NCI-H82 (cell line): Measurements from ENCODE around the gene PSMB2.
"Not testable (repeated sequence)": the region's sequence is repeated elsewhere in the genome, so short reads cannot be mapped to it uniquely, and the experiment has no call there.

Source experiments
- DNase-seq: peaks from one replicate; lab custom pipeline; 2025; lab: John Stamatoyannopoulos, UW

PSMB2 gene

DNA sequence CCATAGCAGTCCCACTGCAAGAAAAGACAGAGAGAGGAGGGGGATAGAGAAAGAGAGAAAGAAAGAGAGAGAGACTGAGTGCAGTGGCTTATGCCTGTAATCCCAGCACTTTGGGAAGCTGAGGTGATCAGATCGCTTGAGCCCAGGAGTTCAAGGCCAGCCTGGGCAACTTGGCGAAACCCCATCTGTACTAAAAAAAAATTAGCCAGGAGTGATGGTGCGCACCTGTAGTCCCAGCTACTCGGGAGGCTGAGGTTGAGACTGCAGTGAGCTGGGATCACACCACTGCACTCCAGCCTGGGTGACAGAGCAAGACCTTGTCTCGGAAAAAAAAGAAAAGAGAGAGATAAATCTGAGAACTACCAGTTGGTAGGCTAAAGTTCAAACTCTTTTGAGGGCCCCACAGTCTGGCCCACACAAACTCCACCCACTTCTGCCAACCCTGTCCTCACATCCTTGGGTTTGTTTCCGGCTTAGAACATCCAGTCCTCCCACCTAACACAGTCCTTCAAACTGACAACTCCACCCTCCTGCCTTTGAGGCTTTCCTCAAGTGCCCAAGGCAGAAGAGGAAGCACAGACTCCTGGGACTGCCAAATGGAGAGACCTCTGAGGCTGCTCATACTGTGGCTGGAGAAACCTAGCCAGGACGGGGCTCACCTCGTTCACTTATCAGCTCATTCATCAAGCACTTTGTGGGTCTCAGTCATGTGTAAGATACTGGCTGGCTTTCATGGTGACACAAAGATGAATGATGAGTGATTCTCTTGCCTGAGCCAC lies 48.1 kb downstream of the PSMB2 start:
- no peak for DNase-seq

DNA sequence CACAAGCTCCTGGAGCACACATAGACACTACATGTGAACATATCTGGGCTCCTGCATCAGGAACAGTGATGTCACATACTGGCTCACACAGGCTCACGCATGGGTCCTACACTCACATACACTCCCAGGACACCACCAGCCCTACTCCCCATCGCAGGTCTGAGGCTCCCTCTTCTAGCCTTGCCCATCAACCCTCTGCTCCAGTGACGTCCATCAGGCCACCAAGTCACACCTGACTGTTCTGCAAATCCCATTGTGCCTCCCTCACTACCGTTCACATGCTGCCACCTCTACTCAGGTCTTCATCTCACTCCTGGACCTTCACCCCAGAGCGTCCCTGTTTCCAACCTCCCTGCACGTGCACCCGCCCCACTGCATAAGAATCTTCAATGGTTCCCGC lies 50.1 kb downstream of the PSMB2 start:
- no peak for DNase-seq

DNA sequence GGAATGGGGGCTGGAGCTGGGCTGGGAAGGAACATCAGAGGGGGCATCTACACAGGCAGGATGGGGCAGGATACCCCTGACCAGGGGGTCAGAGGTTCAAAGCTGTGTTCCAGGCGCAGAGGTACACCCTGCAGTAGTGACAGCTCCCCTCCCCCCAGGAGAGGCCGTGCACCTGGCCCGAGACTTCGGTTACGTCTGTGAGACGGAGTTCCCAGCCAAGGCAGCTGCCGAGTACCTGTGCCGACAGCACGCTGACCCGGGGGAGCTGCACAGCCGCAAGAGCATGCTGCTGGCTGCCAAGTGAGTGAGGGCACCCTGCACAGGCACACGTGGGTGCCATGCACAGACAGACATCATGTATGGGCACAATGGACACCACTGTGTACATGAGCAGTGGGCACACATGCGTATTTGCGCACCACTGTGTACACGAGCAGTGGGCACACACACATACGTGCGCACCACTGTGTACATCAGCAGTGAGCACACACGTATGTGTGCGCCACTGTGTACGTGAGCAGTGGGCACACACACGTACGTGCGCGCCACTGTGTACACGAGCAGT lies 50.8 kb downstream of the PSMB2 start:
- DNase-seq = no peak

DNA sequence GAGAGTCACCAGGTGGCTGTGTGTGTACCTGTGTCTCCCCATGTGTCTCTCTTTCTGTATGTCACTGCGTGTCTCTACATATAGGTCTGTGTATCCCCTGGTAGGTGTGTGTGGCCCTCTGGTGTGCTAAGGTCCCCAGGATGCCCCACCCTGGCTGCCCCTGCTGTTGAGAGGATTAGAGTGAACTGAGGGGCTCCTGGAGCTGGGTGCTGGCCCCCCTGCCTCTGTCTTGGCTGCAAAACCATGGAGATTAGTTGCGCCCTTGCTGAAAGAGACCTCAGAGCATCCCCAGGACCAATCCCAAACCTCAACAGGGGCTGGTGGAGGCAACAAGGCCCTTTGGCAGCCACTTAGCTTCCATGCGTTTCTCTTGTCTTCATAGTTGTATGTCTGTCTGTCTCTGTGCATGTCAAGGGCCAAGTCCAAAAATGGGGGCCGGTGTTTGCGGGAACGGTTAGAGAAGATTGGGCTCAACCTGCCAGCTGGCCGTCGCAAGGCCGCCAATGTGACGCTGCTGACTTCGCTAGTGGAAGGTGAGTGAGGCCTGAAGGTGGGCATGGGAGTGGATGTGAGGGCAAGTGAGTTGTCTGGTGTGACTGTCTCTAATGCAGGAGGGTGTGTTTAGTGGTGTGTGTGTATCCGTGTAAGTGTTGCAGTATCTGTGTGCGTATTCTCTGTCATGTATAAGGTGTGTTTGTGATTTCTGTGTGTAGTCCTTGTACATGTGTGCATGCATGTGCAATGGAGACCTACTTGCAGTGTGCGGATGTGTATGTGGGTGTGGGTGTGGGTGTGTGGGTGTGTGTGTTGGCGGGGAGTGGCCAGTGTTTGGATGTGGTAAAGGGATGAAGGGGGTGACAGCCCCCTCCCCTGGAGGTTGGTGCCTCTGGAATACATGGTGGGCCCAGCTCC lies 51.6 kb downstream of the PSMB2 start:
- no peak for DNase-seq

DNA sequence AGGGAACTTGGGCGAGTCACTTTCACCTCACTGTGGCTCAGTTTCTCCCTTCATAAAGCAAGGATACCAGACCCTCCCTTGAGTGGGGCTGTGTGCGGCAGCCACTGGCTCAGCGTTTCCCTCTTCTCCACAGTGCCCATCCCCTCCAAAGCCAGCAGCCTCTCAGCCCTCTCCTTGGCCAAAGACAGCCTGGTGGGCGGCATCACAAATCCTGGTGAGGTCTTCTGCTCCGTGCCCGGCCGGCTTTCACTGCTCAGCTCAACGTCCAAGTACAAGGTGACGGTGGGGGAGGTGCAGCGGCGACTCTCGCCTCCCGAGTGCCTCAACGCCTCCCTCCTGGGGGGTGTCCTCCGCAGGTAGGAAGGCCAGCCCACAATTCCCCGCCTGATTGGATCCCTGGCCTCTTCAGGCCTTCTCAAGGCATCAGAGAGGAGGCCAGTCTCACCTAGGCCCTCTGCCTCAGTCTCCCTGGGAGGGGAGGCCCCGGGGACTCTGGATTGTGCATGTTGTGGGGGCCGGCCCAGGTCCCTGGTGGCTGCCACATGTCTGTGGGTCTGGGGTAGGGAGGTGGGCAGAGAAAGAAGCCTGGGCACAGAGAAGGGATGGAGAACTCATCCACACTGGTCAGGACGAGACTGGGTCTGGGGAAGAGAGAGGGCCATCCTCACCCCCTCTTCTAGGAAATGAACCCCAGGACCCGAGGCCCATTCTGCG lies 53.0 kb downstream of the PSMB2 start:
- no peak for DNase-seq

DNA sequence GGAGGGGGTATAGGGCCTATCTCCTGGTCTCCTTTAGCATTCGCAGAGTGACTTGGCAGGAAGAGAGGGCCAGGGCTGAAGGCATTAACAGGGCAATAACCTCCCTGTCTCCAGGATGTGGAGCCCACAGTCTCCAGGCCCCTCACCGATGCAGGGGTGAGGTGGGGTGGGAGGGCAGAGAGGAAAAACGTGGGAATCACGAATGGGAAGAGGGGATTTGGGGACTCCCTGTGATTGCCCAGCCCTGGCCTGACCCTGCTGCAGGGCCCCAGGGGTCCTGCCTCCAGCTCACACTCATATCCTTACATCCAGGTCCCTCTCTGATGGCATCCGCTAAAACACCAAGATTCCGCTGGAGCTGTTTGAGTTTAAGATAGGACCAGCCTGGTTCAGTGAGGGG lies 53.6 kb downstream of the PSMB2 start:
- no peak for DNase-seq

DNA sequence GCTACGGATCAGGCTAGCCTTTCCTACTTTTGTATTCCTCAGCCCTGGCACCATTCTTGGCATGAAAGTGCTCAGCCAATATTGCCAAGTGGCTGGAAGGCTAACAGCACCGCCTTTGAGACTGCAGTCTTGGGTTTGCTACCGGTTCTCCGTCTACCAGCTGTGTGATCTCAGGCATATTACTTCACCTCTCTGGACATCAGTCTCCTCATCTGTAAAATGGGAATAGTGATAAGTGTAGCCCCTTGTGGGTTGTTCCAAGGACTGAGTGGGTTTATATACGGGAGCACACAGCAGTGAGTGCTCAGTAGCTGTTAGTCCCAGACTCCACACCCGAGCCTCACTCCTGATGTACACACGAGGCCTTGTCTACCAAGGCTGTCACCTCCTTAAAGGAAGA lies 54.5 kb downstream of the PSMB2 start:
- no peak for DNase-seq

DNA sequence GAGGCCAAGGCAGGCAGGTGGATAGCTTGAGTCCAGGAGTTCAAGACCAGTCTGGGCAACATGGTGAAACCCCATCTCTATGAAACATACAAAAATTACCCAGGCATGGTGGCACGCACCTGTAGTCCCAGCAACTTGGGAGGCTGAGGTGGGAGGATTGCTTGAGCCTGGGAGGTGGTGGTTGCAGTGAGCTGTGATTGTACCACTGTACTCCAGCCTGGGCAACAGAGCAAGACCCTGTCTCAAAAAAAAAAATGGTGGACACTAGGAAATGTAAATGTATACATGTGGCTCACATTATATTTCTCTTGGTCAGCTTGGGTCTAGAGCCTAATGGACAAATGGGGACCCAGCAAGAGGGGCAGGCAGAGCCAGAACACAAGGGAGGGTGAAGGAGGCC lies 55.5 kb downstream of the PSMB2 start:
- DNase-seq = not testable (repeated sequence)

DNA sequence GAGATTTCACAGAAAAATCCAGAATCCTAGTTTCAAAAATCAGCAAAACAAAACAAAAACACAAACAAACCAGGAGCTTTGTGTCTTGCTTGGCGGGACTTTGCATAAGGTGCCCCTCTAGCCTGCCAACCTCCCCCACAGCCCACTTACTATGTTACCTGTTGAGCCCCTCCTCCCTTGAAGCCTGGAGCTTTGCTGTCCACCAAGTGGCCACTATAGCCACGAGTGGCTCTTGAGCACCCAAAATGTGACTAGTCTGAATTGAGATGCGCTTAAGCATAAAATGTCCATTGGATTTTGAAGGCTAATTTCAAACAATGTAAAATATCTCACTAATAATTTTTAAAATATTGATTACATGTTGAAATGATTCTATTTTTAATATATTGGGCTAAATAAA lies 56.0 kb downstream of the PSMB2 start:
- no peak for DNase-seq

DNA sequence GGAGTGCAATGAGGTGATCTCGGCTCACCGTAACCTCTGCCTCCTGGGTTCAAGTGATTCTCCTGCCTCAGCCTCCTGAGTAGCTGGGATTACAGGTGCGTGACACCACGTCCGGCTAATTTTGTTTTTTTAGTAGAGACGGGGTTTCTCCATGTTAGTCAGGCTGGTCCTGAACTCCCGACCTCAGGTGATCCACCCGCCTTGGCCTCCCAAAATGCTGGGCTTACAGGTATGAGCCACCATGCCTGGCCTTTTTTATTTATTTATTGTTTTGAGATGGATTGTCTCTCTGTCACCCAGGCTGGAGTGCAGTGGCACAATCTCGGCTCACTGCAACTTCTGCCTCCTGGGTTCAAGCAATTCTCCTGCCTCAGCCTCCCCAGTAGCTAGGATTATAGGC lies 59.7 kb downstream of the PSMB2 start:
- DNase-seq = not testable (repeated sequence)

DNA sequence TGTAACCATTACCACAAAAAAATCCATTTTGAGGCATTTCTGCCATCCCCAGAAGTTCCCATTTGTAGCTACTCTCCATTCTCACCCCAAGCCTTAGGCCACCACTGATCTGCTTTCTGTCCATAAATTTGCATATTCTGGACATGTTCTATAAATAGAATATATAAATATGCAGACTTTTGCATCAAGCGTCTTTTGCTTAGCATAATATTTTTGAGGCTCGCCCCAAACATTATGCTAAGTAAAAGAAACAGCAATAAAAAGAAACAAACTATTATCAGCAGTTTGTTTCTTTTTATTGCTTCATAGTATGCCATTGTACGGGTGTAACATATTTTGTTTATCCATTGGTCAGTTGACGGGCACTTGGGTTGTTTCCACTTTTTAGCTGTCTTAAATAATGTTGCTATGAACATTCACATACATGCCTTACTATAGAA lies 60.4 kb downstream of the PSMB2 start:
- no peak for DNase-seq

DNA sequence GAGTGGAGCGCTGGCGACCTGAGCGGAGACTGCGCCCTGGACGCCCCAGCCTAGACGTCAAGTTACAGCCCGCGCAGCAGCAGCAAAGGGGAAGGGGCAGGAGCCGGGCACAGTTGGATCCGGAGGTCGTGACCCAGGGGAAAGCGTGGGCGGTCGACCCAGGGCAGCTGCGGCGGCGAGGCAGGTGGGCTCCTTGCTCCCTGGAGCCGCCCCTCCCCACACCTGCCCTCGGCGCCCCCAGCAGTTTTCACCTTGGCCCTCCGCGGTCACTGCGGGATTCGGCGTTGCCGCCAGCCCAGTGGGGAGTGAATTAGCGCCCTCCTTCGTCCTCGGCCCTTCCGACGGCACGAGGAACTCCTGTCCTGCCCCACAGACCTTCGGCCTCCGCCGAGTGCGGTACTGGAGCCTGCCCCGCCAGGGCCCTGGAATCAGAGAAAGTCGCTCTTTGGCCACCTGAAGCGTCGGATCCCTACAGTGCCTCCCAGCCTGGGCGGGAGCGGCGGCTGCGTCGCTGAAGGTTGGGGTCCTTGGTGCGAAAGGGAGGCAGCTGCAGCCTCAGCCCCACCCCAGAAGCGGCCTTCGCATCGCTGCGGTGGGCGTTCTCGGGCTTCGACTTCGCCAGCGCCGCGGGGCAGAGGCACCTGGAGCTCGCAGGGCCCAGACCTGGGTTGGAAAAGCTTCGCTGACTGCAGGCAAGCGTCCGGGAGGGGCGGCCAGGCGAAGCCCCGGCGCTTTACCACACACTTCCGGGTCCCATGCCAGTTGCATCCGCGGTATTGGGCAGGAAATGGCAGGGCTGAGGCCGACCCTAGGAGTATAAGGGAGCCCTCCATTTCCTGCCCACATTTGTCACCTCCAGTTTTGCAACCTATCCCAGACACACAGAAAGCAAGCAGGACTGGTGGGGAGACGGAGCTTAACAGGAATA lies 64.0 kb downstream of the PSMB2 start:
- no peak for DNase-seq

DNA sequence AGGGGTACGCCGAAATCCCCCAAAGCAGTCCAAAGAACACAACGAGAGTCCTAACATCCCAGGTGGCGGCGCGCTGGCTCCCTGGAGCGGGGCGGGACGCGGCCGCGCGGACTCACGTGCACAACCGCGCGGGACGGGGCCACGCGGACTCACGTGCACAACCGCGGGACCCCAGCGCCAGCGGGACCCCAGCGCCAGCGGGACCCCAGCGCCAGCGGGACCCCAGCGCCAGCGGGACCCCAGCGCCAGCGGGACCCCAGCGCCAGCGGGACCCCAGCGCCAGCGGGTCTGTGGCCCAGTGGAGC lies 64.6 kb downstream of the PSMB2 start:
- DNase-seq = not testable (repeated sequence)

DNA sequence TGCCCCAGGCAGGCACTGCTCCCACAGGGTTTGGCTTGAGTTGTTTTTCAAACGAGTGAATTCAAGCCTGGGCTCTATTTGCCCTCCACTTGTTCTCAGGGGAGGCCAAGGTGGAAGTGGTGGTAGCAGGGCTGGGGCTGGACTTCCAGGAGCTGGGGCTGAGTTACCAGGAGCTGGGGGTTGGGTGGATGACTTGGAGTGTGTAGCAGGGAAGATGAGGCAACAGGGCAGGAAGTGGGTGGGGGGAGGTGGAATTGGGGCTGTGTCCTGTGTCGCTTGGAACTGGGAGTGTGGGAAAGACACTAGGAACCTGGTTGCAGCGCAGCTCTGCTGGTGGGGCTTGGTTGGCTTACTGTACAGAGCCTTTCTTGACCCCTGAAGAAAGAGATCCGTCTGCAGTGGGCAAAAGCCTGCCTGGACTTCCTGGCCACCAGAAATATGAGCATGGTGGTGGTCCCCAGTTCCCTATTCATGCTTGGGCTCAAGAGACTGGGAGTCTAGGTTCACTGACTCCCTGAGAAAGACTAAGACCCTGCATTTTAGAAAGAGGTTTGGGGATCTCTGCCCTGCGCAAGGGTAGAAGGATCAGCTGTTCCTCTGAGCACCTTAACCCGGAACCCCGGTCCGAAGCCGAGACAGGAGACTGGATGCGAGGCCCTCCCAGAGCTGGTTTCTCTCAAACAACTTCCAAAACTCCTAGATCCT lies 65.1 kb downstream of the PSMB2 start:
- no peak for DNase-seq

DNA sequence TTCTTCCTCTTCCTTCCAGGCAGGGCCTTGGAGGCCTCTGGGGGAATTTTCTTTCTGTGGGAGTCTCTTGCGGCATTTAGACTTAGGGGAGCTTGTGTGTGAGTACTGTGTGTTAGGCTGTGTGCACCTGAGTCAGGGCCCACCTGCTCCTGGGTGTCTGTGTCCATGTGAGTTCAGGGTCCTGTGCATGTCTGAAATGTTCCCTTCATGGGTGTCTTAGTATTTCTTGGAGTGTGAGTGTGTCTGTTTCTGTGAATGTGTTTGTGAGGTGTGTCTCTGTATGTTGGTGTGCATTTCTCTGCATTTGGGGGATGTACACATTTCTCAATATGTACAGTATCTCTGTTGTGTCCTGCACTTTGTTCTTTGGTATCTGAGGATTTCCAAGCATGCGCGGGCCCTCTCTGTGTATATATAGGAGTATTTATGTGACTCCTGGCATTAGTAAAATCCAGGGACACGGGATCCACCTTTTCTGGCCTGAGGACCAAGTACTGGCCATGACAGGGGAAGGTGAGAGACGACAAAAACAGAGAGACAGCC lies 65.8 kb downstream of the PSMB2 start:
- no peak for DNase-seq

DNA sequence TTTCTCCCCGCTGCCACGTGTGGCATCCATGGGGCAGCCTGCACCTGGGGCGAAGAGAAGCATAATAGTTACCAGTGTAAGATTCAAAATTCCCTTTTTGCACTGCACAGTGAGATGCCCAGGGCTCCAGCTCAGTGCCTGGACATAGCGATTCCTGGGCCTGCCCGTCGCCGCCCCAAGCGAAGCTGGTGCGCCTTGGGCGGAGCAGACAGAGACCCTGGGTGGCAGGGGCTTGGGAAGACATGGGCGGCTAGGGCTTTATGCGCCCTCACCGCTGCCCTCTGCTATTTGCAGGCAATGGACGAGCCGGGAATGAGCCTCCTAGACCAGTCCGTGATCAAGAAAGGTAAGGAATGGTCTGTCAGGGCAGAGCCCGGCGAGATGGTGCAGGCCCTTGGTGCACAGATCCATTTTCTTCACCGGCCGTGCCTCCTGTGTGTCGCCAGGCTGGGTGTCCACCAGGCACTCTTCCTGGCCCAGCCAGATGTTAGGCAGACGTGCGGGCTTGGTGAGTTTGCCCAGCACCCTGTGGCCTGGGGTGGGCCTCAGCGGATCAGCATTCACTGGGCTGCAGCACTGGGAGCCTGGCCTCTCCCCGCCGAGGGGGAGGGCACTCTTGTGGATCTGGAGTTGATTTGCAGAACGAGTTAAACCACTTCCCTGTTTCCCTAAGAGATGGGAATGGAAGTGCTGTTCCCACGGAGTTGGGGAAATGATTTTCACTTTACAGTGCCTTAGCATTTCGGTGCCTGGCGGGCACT lies 66.5 kb downstream of the PSMB2 start:
- no peak for DNase-seq

DNA sequence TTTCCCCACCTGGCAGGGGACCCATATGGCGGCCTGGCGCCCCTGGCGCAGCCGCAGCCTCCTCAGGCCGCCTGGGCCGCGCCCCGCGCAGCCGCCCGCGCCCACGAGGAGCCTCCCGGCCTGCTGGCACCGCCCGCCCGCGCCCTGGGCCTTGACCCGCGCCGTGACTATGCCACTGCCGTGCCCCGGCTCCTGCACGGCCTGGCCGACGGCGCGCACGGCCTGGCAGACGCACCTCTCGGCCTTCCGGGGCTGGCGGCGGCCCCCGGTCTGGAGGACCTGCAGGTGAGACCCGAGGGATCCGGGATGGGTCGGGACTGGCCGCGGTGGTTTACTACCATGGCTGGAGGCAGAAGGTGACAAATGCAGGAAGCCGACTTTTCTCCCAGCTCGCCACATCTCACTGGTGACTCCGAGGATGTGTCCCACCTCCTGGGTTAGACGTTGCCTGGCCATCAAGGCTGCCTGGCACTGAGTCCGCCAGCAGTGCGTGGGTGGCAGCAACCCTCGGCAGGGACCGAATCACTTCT lies 67.1 kb downstream of the PSMB2 start:
- no peak for DNase-seq

DNA sequence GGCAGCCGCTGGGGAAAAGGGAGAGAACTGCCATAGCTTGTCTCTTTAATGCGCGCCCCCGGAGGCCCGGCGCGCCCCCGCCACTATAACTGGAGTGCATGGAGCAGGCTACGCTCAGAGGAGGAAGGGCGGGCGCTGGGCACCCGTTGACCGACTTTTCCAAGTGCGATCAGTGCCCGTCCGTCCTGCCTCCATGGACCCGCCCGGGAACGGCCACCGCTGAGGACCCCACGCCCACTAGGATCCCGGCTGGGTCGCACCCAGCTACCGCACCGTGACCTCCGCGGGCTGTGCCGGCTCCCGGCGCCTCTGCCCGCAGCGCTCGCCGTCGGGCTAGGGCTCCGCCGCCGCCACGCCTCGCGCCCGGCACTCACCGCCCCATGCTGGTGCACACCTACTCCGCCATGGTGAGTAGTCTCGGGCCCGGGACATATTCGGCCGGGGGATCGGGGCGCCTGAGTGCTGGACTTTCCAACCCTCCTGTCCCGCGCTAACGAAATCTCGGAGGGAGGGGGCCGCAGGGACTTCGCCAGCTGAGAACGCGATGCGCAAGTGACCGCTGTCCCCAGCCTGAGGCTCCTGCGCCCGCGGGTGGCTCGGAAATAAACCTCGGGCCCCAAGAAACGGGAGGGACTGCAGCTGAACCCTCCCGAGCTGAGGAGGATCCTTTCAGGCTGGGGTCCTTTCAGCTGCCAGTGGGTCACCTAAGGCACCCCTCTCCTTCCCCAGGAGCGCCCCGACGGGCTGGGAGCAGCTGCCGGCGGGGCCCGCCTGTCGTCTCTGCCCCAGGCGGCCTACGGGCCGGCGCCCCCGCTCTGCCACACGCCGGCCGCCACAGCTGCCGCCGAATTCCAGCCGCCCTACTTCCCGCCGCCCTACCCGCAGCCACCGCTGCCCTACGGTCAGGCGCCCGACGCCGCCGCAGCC lies 67.9 kb downstream of the PSMB2 start, which contains the start of gene TFAP2E:
TFAP2E (plus strand) TSS at position 117 of the 927 bp plus-strand sequence; CDS start at position 381, 264 bp downstream.
- DNase-seq = peak; percentile 67
